NCI-H748 (cell line): Measurements from ENCODE around the gene PGM1.

ENCODE experiments used
- DNase-seq: peaks from one replicate; lab custom pipeline; 2025; ENCODE audit not compliant: unreplicated experiment; lab: John Stamatoyannopoulos, UW

Gene PGM1

GRCh38 chr1:63630666-63631065 lies 37.5 kb downstream of the PGM1 start:
- no peak for DNase-seq

GRCh38 chr1:63632110-63632509 lies 38.9 kb downstream of the PGM1 start:
- DNase-seq, result no peak

DNA sequence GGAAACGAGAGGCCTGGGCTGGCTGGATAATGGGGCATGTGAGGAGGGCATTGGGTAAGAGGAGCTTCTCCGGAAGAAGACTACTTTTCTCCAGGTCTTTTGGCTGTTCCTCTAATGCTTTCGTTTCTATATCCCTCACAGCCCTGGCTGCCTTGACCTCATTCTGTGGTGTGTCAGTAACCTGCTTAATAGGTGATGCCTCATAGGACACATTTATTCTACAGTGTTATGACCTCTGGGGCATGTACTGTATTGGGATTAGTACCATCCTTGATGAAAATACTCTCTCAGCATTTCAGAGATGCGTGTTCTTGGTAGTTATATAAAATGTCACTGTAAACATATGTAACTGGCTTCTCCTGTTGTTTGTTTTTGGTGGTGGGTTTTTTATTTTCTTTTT lies 40.1 kb downstream of the PGM1 start:
- no peak for DNase-seq

DNA sequence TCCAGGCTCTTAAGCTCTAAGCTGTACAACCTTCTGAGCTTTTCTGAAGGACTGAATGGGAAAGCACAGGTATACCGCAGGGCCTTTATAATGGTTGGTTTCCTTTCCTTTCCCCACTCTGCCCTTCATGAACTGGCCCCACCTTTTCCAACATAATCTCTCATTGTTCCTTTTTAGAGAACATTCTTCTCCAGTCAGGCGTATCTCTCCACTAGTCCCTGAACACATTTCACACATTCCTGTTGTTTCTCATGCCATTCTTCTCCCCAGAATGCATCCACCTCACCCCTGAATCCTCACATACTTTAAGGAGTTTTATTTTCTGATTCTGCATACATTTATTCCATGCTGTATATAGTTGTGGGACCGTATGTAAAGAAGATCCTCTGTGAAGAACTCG lies 41.3 kb downstream of the PGM1 start:
- no peak for DNase-seq

- DNase-seq, result no peak
Observed at GRCh38 chr1:63635681-63636080, 42.5 kb downstream of the PGM1 start.

DNA sequence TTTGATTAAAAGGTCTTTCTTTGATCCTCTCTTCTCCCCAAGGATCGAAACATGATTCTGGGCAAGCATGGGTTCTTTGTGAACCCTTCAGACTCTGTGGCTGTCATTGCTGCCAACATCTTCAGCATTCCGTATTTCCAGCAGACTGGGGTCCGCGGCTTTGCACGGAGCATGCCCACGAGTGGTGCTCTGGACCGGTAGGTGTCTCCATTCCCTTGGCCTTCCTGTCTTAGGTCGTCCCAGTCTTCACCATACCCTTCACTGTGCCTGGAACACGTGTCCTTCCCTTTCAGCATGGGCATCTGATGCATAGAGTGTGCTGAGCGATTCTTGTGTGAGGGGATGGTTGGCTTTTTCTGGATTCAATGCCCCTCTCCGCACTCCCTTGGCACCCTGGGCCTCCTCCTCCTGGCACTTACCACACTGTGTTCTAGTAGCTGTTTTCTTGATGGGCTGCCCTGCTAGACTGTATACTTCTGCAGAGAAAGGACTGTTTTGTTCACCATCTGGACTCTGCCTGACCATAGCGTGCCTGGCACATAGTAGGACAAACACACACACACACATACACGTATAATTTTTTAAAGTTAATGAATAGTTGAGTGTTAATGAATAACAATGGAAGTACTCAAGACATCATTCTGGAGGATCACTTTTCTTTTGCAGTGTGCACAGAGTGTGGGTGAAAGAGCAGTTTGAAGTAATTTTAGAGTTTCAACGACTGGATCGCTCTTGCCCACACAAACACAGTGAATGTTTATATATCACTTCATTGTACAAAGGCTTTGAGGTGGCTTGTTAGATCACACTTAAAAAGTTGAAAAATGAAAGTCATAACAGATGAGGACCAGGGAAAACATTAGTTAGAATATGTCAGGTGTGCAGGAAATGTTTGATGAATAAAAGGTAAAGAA lies 43.2 kb downstream of the PGM1 start:
- DNase-seq, result no peak

DNA sequence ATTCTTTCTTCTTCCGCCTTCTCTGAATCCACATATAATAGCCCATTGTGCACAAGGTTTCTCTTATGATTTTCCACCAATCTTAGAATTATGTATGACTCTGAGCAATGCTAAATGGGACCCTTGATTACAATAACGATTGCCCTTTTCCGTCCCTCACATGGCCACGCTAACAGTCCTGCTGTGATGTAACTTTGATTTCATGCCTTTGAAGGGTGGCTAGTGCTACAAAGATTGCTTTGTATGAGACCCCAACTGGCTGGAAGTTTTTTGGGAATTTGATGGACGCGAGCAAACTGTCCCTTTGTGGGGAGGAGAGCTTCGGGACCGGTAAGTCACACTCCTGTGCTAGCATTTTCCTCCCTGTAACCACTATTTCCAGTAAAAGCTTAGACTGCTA lies 45.3 kb downstream of the PGM1 start:
- no peak for DNase-seq

- no peak for DNase-seq
Observed at GRCh38 chr1:63638875-63639274, 45.7 kb downstream of the PGM1 start.

DNA sequence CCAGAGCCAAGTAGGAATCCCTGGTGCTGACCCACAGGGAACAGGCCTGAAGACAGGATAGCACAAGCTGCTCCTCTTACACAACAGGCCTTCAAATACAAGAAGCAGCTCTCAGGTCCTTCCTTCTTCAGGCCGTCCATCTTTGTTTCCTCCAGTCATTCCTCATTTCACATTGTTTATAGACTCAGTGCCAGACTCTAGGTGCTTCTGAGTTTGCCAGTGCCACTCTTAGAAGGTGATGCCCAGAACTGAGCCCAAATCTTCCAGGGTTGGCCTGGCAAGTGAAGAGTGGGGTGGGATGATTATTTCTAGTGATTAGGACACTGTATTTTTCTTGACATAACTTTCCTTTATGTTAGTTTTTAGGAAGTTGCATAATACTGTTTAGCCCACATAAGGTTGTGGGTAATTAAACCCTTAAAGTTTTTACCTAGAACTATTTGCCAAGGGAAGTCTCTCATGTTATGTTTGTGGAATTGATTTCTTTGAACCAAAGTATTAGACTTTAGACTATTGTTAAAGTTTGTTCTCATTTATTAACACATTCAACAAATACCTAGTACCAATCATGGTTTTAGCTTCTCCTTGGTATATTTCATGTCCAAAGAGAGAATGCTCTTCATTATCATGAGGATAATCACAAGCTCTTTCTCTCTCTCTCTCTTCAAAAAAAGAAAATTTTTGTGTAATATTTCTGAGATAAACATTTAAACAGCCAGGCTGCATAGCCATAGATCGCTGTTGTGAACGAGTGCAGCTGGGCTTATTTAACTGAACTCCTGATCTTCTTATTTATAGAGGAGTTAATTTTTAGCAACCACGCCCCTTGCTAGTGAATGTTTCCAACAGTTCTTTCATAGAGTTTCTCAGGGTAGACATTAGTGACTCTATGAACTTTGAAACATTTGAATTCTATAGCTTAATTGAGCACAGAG lies 47.7 kb downstream of the PGM1 start:
- DNase-seq, result no peak

GRCh38 chr1:63641615-63642014 lies 48.4 kb downstream of the PGM1 start:
- no peak for DNase-seq

DNA sequence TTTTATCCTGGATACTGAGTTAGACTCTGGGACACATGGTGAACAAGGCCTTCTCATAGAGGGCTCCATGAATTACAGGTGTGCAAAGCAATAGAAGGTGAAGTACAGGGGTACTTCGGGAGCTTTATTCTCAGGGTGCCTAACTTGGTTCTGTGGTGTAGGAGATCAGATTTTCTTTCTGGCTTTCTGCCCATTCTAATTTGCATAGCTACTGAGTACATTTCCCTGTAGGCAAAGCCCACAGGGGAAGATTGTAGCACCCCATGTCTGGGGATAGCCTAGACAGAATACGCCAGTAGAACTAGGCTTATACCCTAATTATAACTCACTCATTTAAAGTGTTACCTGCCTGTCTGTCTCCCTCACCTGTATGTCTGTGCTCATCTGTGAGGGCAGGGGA lies 49.7 kb downstream of the PGM1 start:
- DNase-seq, result no peak

- no peak for DNase-seq
Observed at GRCh38 chr1:63643517-63643916, 50.3 kb downstream of the PGM1 start.

GRCh38 chr1:63643926-63644325 lies 50.7 kb downstream of the PGM1 start:
- no peak for DNase-seq

- no peak for DNase-seq
Observed at GRCh38 chr1:63645317-63645716, 52.1 kb downstream of the PGM1 start.

DNA sequence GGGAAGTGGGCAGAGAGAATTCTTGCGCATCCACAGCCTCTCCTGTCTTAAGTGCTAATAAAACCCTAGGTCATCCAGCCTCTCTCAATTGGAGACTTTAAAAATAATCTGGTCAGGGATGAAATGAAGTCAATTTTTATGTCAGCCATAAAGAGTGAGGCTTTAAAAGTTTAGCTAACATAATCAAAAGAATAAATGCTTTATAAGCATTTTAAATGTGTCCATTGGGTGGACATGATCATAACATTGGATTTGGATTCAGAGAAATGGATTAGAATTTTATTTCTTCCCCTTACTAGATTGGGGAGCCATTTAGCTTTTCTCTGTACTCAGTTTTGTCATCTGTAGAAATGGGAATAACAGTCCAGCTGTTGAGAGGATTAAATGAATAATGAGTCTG lies 55.5 kb downstream of the PGM1 start:
- no peak for DNase-seq

DNA sequence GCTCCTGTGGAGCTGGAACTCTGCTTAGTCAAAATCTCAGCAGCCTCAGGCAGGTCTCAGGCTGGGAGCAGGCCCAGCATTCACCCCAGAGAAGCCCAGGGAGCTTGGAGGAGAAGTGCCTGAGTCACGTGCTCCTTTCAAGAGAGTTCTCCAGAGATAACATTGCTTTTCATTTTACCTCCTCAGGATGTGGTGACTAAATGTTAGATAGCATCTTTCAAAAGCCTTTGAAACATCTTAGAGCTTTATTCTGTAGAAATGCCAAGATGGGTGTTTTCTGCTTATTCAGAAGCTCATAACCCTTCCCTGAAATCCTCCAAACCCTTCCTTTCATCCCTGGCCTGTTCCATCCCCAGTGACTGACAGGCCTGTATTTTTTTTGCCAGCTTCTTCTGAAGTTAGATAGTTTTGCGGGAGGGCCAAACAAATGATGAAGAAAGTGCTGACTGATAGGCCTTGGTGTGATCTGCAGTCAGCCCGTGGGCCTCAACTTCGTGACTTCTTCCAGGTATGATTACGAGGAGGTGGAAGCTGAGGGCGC lies 58.0 kb downstream of the PGM1 start:
- DNase-seq, result no peak

DNA sequence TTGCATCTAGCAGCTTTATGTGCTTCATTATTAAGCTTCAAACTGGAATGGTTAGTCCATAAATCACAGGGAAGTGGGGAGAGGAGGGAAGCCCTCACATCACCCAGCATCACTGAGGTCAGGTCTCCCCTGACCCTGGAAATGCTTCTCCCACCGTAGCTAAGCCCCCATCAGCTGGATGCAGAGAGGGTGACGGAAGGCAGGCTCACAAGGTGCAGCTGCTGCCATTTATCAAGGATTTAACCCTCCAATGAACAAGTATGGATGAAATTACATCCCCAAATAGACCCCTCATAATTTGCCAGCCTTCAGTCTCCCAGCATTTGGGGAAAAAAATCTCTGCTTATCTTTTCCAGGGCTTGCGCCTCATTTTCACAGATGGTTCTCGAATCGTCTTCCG lies 60.8 kb downstream of the PGM1 start:
- DNase-seq, result no peak

GRCh38 chr1:63659448-63659847 lies 66.2 kb downstream of the PGM1 start:
- no peak for DNase-seq

- DNase-seq, result no peak
Observed at GRCh38 chr1:63662056-63662836, 69.0 kb downstream of the PGM1 start.

DNA sequence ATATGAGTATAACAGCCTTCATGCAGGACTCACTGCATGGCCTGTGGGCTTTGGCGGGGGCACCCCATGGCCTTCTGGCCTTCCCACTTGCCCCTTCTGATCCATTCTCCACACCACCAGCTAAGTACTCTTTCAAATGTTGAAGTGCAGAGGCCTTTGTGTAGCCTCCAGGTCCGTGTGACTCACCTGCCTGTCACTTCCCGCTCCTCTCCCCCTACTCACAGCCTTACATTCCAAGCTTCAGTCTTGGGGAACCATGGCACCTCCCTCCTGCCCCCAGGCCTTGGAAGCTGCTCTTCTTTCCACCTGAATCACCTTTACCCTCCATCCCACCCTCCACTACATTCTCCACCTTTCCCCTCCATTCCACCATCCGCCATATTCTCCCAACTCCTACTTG lies 69.6 kb downstream of the PGM1 start:
- no peak for DNase-seq

- no peak for DNase-seq
Observed at GRCh38 chr1:63663301-63663700, 70.1 kb downstream of the PGM1 start.
